ENCODE results near the gene SCIN.
"Not testable (repeated sequence)": the region's sequence is repeated elsewhere in the genome, so short reads cannot be mapped to it uniquely, and the experiment has no call there.

The SCIN gene

GRCh38 chr7:12554351-12554750 is 16.2 kb upstream of the SCIN start:
- in situ Hi-C loops (cut with MboI; ENCODE audit: low sequenced_read_pairs, unreplicated experiment), result no loop called here
- TF ChIP-seq CTCF (IDR thresholded peaks at IDR 0.05; ENCODE audit: borderline replicate concordance, control extremely low read depth, extremely low read depth, insufficient read depth, missing control alignments), result no peak
- DNase-seq (ENCODE audit: low spot score), result no peak

- in situ Hi-C loops (cut with MboI; ENCODE audit: low sequenced_read_pairs, unreplicated experiment), result no loop called here
- no peak for DNase-seq (ENCODE audit: low spot score)
- TF ChIP-seq CTCF (IDR thresholded peaks at IDR 0.05; ENCODE audit: borderline replicate concordance, control extremely low read depth, extremely low read depth, insufficient read depth, missing control alignments), result no peak
Observed at GRCh38 chr7:12554872-12555271, 15.6 kb upstream of the SCIN start.

- DNase-seq (ENCODE audit: low spot score); in situ Hi-C loops (cut with MboI; ENCODE audit: low sequenced_read_pairs, unreplicated experiment): not testable (repeated sequence)
Observed at GRCh38 chr7:12555695-12556094, 14.8 kb upstream of the SCIN start.

- DNase-seq (ENCODE audit: low spot score); in situ Hi-C loops (cut with MboI; ENCODE audit: low sequenced_read_pairs, unreplicated experiment): not testable (repeated sequence)
Observed at GRCh38 chr7:12556139-12556792, 14.3 kb upstream of the SCIN start.

- DNase-seq (ENCODE audit: low spot score), result no peak
- in situ Hi-C loops (cut with MboI; ENCODE audit: low sequenced_read_pairs, unreplicated experiment), result no loop called here
- no peak for TF ChIP-seq CTCF (IDR thresholded peaks at IDR 0.05; ENCODE audit: borderline replicate concordance, control extremely low read depth, extremely low read depth, insufficient read depth, missing control alignments)
Observed at GRCh38 chr7:12557282-12557681, 13.2 kb upstream of the SCIN start.

GRCh38 chr7:12564996-12565764 is 5.3 kb upstream of the SCIN start:
- in situ Hi-C loops (cut with MboI; ENCODE audit: low sequenced_read_pairs, unreplicated experiment), result no loop called here
- TF ChIP-seq CTCF (IDR thresholded peaks at IDR 0.05; ENCODE audit: borderline replicate concordance, control extremely low read depth, extremely low read depth, insufficient read depth, missing control alignments), result no peak
- DNase-seq (ENCODE audit: low spot score), result no peak

GRCh38 chr7:12565873-12566272 is 4.6 kb upstream of the SCIN start:
- in situ Hi-C loops (cut with MboI; ENCODE audit: low sequenced_read_pairs, unreplicated experiment), result no loop called here
- TF ChIP-seq CTCF (IDR thresholded peaks at IDR 0.05; ENCODE audit: borderline replicate concordance, control extremely low read depth, extremely low read depth, insufficient read depth, missing control alignments), result no peak

More at GRCh38 chr7:12565873-12566272, 4.6 kb upstream of the SCIN start:
- DNase-seq (ENCODE audit: low spot score), result no peak
